ENCODE results near the gene DTD1.

GRCh38 chr20:18695175-18695574, 107.3 kb downstream of the DTD1 start:
- TF ChIP-seq CTCF (IDR thresholded peaks at IDR 0.05) (no peak), POLR2A (IDR thresholded peaks at IDR 0.05) (no peak), EP300 (IDR thresholded peaks at IDR 0.05) (no peak), POLR2AphosphoS5 (IDR thresholded peaks at IDR 0.05) (no peak)

All from gastroesophageal sphincter (tissue), 3 donors.